ENCODE data around the gene RASA3.
"Not testable (repeated sequence)": the region's sequence is repeated elsewhere in the genome, so short reads cannot be mapped to it uniquely, and the experiment has no call there.

Gene RASA3

DNA sequence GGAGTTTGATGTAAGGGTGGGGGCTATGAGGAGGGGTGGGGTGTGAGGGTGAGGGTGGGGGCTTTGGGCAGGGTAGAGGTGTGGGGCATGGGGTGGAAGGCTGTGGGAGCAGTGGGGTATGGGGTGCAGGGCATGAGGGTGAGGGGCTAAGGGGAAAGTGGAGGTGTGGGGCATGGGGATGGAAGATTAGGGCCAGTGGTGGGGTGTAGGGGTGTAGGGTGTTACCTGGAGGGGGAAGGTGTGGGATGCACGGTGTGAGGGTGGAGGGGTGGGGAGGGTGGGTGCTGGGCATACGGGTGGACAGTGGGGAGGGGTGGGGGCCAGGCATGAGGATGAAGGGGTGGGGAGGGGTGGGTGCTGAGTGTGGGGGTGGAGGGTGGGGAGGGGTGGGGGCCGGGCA is 22.9 kb upstream of the RASA3 start:
- DNase-seq: no peak

DNA sequence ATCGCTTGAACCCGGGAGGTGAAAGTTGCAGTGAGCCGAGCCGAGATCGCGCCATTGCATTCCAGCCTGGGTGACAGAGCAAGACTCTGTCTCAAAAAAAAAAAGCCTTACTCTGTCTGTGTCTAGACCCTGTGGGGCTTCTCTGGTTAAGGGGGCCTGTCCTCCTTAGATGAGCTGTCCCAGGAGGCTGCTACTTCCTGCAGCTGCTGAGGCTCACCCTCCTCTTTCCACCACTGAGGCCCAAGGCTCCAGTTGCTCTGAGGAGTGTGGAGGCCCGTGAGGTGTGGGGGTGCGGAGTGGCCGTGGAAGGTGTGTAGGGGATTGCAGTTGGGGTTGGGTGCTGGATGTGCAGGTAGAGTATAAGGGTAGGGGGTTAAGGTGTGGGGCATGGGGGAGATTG is 22.1 kb upstream of the RASA3 start:
- DNase-seq: no peak

DNA sequence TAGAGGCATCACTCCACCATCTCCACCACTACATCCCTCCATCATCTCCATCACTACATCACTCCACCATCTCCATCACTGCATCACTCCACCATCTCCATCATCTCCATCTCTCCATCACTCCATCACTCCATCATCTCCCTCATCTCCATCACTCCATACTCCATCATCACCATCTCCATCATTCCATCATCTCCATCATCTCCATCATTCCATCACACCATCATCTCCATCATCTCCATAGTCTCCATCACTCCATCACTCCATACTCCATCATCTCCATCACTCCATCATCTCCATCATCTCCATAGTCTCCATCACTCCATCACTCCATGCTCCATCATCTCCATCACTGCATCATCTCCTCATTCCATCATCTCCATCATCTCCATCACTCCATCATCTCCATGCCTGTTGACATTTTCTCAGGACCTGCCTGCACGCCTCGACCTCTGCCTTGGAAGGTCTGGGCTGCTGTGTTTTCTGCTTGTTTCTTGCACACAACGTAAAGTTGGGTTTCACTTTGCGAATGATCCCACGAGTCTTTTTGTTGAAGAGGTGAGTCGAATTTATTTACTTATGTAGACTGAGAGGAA is 21.2 kb upstream of the RASA3 start:
- no peak for DNase-seq

DNA sequence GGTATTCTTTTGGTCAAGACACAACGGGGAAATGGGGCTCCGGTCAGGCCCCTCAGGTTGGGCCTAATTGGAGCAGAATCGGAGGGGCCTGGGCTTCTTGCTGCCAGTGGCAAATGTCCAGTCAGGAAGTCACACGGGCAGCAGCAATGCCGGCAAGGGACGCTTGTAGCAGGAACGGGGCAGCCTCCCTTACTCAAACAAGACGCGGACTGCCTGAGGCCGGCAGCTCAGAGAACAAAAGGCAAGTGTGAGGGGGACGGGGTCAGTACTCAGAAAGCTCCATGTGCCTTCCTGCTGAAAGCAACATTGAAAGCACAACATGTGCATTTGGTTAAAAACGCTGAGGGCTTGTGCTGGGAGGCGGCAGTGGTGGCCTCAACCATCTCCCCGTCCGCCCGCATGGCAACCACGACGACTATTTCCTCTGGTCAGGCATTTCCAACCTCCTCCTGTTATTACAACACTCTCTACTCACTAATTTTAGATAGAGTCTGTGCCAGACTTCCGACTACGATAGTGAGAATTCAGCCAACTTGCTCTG is 20.5 kb upstream of the RASA3 start:
- DNase-seq: no peak

DNA sequence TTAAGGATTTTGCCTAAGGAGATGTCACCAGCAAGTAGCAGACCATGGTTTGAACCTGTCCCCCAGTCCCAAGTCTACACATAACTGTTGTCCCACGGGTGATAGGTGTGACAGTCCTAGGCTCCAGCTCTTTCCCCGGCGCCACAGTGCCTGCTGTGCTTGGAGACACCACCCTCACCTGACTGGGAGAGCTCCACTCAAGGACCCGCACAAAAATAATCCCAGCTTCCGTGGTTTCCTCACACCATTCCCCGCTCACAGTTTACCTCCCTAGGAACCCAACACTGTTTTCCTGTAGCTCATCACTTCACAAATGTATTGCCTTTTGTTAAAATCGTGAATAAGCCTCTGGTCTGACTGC is 19.8 kb upstream of the RASA3 start:
- no peak for DNase-seq

DNA sequence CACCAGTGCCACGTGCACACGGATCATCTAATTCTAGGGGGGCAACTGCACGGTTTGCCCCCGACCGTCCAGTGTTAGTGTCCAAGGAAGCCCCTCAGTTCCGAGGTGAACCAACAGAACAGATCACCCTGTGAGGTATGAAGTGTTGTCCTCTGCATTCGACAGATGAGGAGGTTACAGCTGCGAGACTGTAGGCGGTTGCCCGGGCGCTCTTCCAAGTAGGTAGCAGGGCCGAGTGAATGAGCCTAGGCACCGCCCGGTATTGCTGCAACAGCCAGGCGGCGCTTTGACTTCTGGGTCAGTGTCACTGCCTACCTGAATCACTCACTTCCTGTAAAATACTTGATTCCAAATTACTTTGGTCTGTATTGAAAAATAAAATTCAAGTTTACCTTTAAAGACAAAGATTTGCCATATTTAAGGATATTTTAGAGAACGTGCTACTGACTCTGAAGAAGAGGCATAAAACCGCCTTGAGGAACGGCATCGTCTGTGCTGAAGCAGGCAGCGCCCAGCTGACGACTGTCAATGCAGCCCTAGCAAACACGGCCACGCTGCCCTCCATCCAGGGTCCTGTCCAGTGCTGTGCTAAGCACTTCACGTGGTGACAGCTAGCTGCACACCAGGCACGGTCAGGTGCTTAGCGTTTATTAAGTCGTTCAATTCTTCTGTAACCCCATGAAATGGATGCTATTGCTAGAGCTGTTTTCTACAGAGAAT is 19.3 kb upstream of the RASA3 start:
- DNase-seq: no peak

DNA sequence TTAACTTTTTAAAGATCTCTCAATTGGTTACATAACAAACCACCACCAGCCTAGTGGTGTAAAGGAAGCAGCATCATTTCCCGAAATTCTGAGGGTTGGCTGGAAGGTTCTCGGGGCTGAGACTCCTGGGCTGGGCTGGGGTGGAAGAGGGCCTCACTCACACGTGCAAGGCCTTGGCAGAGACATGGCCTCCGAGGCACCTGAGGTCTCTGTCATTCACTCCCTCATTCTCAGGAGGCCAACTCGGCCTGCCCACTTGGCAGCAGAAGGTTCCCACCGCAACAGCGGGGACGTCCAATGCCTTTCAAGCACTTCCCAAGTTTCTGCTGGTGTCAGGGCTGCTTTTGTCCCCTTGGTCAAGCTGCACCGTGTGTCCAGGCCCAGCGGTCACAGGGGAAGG is 18.6 kb upstream of the RASA3 start:
- no peak for DNase-seq

DNA sequence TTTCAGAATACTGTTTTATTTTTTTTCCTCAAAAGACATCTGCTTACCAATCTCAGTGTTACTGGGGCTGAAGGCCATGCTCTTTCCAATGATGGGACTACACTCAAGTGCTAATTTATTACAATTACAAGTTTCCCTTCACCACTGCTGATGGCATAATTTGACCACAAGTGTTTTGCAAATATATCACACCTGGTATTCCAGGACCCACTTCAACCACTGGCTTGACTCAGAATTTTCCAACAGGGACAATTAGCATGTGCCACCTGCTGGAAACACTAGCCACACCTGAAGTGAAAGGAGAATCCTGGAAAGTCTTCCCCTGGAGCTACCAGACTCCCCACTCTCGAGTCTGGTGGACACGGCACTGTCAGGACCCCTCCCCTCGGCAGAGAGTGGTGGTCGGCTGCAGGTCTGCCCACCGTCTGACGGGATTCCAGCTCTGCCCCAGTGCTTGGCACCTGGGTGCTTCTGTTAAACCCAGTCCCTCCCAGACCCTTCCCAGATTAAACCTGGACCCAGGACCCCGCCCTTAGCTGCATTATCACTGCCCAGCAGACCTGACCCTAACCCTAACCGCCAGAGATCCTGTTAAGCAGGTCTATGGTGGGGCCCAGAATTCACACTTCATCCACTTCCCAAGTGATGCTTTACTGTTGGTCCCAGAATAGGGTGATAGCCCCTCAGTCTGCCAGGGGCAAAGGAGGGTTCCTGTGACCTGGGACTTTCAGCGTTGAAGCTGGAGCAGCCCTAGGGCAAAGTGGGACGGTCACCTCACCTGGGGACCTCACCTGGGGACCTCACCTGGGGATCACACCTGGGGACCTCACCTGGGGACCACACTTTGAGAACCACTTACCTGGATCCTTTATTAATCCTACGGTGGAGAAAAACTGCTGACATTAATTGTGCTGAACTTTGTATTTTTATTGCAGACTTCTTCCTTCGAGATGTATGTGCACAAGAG is 17.6 kb upstream of the RASA3 start:
- no peak for DNase-seq

DNA sequence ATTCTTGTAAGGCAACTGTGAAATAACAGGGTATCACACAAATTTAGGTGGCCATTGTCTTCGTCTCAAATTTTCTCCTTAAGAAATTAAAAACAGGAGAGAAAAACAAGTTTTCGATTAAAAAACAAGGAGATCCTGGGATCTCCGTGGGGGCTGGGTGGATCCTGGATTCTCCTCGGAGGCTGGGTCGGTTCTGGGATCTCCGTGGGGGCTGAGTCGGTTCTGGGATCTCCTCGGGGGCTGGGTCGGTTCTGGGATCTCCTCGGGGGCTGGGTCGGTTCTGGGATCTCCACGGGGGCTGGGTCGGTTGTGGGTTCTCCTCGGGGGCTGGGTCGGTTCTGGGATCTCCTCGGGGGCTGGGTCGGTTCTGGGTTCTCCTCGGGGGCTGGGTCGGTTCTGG is 16.5 kb upstream of the RASA3 start:
- not testable (repeated sequence) for DNase-seq

DNA sequence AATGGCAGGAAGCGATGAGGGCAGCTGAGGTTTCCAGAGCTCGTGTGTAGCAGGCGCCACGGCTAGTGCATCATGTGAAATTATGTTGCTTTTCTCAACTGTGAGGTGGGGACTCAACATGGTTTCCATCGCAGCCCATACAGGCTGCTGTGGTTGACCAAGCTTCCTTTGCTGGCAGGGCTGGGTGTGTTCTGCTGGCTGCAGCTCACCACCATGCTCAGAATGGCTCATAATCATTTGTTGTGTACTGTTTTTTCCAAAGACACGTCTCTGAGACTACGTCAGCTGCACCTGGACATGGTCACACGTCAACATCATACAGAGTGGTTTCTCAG is 16.1 kb upstream of the RASA3 start:
- DNase-seq: no peak

DNA sequence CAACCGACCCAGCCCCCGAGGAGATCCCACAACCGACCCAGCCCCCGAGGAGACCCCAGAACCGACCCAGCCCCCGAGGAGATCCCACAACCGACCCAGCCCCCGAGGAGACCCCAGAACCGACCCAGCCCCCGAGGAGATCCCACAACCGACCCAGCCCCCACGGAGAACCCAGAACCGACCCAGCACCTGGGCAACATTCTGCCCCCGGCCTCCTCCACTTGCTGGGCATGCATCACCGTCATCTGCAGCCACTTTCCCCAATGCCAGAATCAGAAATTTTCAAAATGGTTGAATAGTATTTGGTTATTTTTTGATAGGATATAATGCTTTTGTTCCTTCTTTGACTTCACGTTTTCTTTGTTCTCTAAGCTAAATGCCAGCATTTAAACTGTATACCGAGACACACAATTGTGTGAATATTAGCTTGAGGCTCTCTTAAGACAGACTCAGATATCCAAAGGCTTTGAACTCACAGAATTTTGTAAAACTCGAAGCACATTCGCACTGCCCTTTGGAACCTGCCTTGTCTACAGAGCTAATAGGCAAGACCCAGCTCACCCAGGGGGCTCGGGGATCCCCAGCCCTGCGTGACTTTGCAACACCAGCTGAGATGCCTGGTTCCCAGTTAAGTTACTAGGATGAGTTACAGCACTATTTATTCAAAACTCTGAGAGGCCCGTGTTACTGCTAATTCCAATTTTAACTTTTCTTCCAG is 15.5 kb upstream of the RASA3 start:
- no peak for DNase-seq

DNA sequence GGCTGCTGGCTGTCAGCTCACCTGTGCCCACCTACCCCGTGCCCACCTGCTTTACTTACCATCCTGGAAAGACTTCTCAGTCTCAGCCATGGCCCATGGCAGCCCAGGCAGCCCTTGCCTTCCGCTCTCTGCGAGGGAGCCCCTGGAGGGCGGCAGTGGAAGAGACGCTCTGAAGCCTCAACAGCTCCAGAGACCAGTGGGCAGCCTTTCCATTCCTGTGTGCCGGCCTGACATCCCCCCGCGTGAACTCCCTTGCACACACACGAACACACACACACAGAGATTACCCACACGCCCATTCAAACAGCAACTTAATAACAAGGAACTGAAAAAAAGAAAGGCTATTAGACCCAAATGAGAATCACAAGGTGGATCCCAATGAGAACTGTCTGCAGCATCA is 14.2 kb upstream of the RASA3 start:
- DNase-seq: no peak

DNA sequence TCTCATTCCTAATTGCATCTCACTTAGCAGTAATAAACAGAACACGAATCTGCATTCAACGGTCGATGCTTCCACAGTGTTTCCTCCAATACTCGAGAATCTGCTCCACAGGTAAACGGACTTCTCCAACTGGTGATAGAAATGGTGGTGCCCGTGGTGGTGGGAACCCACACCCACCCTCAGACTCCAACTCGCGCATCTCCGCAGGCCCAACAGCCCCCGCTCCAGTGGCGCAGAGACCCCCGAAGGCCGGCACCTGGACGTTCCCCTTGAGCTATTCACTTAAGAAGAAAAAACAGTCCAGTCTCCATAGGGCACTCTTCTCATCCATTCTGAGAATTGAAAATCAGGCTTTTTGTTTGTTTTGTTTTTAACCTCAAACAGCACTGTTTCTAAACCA is 13.8 kb upstream of the RASA3 start:
- no peak for DNase-seq

DNA sequence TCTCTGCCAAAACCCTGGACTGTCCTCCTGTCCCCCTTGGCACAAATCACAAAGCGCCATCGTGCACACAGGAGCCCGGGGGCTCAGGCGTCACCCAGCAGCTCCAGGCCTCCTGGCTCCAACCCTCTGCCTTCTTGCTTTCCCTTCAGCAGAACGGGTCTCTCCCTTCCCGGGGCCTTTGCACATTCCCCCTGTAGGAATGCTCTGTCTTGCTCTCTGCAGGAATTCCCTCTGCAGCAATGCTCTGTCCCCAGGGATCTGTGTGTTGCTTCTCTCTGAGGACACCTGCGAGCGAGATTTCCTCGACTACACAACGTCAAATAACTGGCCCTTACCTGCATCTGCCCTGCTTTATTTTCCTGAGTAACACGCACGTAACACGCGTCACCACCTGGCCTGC is 13.3 kb upstream of the RASA3 start:
- DNase-seq: no peak

DNA sequence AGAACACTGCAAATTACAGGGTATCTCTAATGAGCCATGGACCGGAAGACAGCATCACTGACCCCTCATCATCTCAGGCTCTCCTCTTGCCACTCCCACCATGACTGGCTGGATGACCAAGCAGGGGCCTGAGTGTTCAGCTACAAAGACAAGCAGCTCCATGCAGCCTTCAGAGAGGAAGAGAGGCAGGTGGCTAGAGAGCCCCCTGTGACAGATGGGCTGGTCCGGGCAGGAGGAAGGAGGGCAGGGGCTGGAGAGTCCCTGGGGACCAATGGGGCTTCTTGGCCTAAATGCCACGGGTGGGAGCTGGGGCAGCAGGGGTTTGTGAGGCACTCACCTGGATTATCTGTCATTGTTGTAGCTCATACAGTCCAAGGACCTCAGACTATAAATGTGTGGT is 12.8 kb upstream of the RASA3 start:
- no peak for DNase-seq

DNA sequence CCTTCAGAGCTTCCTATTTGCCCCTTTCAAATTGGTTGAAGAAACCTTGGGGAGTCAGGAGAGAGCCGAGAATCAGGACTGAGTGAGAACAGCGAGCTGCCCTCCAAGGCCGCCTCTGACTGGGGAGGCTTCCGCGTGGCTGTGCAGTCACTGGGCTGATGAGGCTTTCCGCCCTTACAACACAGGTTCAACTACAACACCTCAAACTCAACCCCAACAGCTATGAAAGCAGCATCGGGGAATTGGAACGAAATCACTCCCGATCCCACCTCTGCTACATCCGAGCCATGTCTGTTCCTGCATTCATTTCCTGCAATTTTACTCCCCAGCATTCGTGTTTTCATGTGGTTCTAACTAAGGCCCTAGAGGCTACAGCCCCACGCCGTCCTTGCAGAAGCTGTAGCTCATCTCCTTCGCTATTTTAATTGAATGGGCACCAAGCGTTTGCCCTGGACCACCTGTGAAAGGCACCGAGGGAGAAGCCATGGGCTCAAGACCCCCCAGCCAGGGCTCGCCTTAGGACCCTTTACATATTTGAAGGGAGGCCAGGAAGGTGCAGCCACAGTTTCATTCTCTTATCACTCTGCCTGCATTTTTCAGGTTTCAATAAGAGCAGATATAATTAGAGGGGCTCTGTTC is 12.3 kb upstream of the RASA3 start:
- DNase-seq: no peak

DNA sequence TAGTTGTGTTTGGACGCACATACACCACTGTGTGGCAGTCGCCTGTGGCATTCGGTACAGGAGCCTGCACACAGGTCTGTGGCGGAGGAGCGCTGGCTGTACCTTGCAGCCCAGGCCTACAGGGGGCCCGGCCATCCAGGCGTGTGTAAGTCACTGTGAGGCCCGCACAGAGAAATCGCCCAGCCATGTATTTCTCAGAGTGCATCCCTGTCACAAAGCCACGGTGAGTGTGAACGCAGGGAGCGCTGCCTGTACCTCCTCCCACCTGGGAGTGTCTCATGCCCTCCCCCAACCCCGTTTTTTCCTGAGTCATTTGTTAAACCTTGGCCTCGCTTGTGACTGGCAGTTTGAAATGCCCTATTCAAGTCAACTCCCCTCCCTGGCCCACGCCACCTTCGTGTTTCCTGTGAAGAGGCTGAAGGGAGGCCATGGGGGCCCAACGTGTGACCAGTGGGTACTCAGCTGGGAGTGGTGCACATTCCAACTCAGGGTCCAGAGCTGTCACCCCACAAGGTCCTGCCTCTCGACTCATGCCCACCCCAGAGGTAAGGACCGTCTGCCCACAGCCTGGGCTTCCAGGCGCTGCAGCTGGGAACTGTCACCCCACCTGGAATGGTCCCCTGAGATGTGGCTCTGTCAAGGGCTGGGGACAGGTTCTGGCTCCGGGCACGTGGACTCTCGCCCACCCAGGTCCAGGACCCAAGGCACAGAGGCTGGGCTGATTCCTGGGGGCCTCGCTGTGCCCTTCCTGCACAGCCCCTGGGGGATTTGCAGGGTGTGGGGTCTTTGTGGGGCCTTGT is 11.6 kb upstream of the RASA3 start:
- DNase-seq: no peak

DNA sequence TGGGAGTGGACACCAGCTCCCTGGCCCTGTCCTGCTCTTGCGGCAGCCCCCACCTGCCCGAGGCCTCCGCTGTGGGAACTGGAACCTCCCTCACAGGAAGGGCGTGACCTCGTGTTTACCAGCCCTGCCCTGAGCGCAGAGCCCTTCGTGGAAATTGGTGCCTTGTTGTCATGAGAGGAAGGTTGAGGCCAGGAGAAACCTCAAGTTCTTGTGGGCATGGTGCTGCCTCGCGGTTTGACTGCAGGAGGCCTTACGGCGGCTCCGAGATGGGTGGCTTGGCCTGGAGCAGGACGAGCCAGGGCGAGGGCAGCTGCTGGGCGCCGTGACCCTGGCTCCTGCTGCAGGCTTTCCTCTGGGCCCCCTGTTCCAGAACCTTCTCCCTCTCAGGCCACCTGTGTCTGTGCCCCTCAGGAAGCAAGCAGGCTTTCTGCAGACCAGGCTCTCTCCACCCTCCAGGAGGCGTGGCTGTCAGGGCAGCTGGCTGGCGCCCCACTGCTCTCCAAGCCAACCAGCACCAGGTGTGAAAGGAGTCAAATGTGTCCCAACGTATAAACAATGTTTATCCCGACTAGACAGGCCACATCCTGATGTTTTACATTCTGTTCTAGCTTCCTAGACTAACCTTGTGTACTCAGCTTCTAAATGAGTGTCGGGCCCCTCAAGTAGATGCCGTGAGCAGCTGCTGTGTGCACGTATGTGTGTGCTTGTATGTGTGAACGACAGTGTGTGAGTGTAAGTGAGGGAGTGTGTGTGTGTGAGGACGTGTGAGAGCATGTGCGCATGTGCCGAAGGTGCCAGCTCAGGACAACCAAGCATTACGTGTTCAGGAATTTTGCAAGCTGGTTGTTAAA is 10.4 kb upstream of the RASA3 start:
- no peak for DNase-seq

DNA sequence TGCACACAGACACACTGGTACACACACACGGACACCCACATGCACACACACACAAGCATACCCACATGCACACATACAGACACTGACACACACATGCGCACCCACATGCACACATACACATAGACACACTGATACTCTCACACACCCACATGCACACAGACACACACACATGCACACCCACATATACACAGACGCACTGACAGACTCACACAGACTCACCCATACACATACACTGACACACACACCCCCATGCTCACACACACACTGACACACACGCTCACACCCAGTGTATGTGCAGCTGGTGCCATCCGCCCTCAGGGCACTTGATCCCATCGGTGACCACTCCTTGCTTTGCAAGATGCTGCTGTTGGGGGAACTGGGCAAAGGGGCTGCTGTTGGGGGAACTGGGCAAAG is 9.7 kb upstream of the RASA3 start:
- no peak for DNase-seq

DNA sequence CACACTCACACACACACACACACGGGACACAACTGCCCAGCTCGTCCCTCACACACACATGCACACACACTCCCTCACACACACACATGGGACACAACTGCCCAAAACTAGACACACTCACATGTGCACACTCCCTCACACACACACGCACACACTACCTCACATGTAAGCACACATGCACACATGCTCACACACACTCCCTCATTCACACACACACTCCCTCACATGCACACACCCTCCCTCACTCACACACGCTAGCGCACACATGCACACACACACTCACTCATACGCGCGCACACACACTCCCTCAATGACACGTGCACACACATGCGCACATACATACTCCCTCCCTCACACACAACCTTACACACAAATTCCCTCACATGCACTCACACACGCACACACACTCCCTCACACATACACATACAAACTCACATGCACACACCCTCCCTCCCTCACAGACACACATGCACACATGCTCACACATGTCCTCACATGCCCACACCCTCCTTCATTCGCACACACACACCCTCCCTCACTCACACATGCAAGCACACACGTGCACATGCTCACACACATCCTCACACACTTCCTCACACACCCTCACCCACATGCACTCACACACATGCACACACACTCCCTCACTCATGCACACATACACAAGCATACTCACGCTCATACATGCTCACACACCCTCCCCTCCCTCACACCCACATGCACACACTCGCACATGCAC is 9.0 kb upstream of the RASA3 start:
- no peak for DNase-seq

Measured in DMS 273 treated with DMSO at 0.1 percent for 48 hours (cell line).